SK-N-MC (cell line): Measurements from ENCODE around the gene ARHGEF7.

Source experiments
- EZH2 ChIP-seq: fragments of 200-600 bp; sonication (generic); IDR thresholded peaks from one replicate; pipeline ENCODE4 v1.6.1; 2017; ENCODE audit warnings: antibody characterized with exemption
- POLR2AphosphoS5 ChIP-seq: IDR thresholded peaks from 2 replicates; pipeline ENCODE4 v1.6.1; 2012; ENCODE audit warnings: mild to moderate bottlenecking, low read depth, low read length, borderline replicate concordance

GRCh38 chr13:111262715-111263114, 147.6 kb downstream of the ARHGEF7 start:
- TF ChIP-seq EZH2 (no peak), POLR2AphosphoS5 (no peak)
